Measurements from ENCODE around the gene MOCOS.

DNA sequence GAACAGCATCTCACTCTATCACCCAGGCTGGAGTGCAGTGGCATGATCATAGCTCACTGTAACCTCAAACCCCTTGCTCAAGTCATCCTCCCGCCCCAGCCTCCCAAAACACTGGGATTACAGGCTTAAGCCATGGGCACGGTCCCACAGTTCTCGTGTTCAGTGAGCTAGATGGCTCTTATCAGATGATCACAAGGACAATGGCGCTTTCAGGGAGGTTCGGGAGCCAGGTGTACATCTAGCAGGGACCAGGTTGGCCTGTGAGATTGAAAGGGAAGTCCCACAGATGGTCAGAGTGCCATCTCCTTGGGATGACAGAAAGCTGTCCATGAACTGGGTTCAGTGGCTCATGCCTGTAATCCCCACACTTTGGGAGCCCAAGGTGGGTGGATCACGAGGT lies 96.2 kb downstream of the MOCOS start:
- TF ChIP-seq, protein P1, sequence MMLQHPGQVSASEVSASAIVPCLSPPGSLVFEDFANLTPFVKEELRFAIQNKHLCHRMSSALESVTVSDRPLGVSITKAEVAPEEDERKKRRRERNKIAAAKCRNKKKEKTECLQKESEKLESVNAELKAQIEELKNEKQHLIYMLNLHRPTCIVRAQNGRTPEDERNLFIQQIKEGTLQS (IDR thresholded peaks at IDR 0.05), result no peak
- TF ChIP-seq FOXA2 (IDR thresholded peaks at IDR 0.05), result no peak
- TF ChIP-seq JUND (IDR thresholded peaks at IDR 0.05), result no peak
- TF ChIP-seq, protein P2, sequence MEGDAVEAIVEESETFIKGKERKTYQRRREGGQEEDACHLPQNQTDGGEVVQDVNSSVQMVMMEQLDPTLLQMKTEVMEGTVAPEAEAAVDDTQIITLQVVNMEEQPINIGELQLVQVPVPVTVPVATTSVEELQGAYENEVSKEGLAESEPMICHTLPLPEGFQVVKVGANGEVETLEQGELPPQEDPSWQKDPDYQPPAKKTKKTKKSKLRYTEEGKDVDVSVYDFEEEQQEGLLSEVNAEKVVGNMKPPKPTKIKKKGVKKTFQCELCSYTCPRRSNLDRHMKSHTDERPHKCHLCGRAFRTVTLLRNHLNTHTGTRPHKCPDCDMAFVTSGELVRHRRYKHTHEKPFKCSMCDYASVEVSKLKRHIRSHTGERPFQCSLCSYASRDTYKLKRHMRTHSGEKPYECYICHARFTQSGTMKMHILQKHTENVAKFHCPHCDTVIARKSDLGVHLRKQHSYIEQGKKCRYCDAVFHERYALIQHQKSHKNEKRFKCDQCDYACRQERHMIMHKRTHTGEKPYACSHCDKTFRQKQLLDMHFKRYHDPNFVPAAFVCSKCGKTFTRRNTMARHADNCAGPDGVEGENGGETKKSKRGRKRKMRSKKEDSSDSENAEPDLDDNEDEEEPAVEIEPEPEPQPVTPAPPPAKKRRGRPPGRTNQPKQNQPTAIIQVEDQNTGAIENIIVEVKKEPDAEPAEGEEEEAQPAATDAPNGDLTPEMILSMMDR (IDR thresholded peaks at IDR 0.05; ENCODE audit: low read depth, low read length, missing input control), result no peak
- no peak for TF ChIP-seq GABPA (IDR thresholded peaks at IDR 0.05 in 1 of 2, conservative IDR thresholded peaks at IDR 0.05 in 1 of 2)
- TF ChIP-seq YY1 (IDR thresholded peaks at IDR 0.05), result no peak
- TF ChIP-seq SP1 (IDR thresholded peaks at IDR 0.05), result no peak
- no peak for TF ChIP-seq TAF1 (conservative IDR thresholded peaks at IDR 0.05)
- no peak for TF ChIP-seq HNF4G (IDR thresholded peaks at IDR 0.05)

Measured in liver (tissue), 3 donors.